Measurements from ENCODE around the gene RERG.

DNA sequence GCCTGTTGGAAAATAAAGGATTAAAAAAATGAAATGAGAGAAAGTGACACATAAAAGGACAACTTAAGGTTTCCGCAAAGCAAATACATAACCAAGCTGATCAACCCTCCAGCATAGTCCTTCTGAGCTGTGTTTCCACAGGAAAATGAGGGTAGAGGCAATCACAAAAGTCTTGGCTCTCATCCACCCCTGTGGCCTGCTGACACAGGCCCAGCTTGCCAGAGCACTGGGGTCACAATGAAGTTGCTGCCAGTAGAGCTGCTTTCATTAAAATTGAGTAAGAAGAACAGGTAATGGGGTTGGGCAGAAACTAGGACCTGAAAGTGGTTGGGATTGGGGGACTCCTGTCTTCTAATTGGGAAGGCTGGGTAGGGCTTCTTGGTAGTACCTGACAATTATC, 65.9 kb downstream of the RERG start:
- TF ChIP-seq, protein P1, sequence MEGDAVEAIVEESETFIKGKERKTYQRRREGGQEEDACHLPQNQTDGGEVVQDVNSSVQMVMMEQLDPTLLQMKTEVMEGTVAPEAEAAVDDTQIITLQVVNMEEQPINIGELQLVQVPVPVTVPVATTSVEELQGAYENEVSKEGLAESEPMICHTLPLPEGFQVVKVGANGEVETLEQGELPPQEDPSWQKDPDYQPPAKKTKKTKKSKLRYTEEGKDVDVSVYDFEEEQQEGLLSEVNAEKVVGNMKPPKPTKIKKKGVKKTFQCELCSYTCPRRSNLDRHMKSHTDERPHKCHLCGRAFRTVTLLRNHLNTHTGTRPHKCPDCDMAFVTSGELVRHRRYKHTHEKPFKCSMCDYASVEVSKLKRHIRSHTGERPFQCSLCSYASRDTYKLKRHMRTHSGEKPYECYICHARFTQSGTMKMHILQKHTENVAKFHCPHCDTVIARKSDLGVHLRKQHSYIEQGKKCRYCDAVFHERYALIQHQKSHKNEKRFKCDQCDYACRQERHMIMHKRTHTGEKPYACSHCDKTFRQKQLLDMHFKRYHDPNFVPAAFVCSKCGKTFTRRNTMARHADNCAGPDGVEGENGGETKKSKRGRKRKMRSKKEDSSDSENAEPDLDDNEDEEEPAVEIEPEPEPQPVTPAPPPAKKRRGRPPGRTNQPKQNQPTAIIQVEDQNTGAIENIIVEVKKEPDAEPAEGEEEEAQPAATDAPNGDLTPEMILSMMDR (conservative IDR thresholded peaks at IDR 0.05; ENCODE audit: low read depth in 2 of 2) = no peak
- TF ChIP-seq, protein P2, sequence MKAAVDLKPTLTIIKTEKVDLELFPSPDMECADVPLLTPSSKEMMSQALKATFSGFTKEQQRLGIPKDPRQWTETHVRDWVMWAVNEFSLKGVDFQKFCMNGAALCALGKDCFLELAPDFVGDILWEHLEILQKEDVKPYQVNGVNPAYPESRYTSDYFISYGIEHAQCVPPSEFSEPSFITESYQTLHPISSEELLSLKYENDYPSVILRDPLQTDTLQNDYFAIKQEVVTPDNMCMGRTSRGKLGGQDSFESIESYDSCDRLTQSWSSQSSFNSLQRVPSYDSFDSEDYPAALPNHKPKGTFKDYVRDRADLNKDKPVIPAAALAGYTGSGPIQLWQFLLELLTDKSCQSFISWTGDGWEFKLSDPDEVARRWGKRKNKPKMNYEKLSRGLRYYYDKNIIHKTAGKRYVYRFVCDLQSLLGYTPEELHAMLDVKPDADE (IDR thresholded peaks at IDR 0.05) = no peak
- no peak for TF ChIP-seq CREB1 (CRISPR knock-in tag; IDR thresholded peaks at IDR 0.05; ENCODE audit: low read depth)
- no peak for TF ChIP-seq POLR2AphosphoS5 (IDR thresholded peaks at IDR 0.05; ENCODE audit: low read depth)
- no peak for TF ChIP-seq EZH2 (IDR thresholded peaks at IDR 0.05; ENCODE audit: low read depth, unreplicated experiment)
- no peak for TF ChIP-seq EZH2phosphoT487 (IDR thresholded peaks at IDR 0.05; ENCODE audit: unreplicated experiment)
- no peak for TF ChIP-seq JUNB (IDR thresholded peaks at IDR 0.05; ENCODE audit: unreplicated experiment)
- TF ChIP-seq, protein P3, sequence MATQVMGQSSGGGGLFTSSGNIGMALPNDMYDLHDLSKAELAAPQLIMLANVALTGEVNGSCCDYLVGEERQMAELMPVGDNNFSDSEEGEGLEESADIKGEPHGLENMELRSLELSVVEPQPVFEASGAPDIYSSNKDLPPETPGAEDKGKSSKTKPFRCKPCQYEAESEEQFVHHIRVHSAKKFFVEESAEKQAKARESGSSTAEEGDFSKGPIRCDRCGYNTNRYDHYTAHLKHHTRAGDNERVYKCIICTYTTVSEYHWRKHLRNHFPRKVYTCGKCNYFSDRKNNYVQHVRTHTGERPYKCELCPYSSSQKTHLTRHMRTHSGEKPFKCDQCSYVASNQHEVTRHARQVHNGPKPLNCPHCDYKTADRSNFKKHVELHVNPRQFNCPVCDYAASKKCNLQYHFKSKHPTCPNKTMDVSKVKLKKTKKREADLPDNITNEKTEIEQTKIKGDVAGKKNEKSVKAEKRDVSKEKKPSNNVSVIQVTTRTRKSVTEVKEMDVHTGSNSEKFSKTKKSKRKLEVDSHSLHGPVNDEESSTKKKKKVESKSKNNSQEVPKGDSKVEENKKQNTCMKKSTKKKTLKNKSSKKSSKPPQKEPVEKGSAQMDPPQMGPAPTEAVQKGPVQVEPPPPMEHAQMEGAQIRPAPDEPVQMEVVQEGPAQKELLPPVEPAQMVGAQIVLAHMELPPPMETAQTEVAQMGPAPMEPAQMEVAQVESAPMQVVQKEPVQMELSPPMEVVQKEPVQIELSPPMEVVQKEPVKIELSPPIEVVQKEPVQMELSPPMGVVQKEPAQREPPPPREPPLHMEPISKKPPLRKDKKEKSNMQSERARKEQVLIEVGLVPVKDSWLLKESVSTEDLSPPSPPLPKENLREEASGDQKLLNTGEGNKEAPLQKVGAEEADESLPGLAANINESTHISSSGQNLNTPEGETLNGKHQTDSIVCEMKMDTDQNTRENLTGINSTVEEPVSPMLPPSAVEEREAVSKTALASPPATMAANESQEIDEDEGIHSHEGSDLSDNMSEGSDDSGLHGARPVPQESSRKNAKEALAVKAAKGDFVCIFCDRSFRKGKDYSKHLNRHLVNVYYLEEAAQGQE (IDR thresholded peaks at IDR 0.05; ENCODE audit: unreplicated experiment) = no peak
- no peak for TF ChIP-seq STAT1 (IDR thresholded peaks at IDR 0.05; ENCODE audit: unreplicated experiment)
- TF ChIP-seq NANOG (IDR thresholded peaks at IDR 0.05; ENCODE audit: borderline replicate concordance) = no peak
- TF ChIP-seq, protein P4, sequence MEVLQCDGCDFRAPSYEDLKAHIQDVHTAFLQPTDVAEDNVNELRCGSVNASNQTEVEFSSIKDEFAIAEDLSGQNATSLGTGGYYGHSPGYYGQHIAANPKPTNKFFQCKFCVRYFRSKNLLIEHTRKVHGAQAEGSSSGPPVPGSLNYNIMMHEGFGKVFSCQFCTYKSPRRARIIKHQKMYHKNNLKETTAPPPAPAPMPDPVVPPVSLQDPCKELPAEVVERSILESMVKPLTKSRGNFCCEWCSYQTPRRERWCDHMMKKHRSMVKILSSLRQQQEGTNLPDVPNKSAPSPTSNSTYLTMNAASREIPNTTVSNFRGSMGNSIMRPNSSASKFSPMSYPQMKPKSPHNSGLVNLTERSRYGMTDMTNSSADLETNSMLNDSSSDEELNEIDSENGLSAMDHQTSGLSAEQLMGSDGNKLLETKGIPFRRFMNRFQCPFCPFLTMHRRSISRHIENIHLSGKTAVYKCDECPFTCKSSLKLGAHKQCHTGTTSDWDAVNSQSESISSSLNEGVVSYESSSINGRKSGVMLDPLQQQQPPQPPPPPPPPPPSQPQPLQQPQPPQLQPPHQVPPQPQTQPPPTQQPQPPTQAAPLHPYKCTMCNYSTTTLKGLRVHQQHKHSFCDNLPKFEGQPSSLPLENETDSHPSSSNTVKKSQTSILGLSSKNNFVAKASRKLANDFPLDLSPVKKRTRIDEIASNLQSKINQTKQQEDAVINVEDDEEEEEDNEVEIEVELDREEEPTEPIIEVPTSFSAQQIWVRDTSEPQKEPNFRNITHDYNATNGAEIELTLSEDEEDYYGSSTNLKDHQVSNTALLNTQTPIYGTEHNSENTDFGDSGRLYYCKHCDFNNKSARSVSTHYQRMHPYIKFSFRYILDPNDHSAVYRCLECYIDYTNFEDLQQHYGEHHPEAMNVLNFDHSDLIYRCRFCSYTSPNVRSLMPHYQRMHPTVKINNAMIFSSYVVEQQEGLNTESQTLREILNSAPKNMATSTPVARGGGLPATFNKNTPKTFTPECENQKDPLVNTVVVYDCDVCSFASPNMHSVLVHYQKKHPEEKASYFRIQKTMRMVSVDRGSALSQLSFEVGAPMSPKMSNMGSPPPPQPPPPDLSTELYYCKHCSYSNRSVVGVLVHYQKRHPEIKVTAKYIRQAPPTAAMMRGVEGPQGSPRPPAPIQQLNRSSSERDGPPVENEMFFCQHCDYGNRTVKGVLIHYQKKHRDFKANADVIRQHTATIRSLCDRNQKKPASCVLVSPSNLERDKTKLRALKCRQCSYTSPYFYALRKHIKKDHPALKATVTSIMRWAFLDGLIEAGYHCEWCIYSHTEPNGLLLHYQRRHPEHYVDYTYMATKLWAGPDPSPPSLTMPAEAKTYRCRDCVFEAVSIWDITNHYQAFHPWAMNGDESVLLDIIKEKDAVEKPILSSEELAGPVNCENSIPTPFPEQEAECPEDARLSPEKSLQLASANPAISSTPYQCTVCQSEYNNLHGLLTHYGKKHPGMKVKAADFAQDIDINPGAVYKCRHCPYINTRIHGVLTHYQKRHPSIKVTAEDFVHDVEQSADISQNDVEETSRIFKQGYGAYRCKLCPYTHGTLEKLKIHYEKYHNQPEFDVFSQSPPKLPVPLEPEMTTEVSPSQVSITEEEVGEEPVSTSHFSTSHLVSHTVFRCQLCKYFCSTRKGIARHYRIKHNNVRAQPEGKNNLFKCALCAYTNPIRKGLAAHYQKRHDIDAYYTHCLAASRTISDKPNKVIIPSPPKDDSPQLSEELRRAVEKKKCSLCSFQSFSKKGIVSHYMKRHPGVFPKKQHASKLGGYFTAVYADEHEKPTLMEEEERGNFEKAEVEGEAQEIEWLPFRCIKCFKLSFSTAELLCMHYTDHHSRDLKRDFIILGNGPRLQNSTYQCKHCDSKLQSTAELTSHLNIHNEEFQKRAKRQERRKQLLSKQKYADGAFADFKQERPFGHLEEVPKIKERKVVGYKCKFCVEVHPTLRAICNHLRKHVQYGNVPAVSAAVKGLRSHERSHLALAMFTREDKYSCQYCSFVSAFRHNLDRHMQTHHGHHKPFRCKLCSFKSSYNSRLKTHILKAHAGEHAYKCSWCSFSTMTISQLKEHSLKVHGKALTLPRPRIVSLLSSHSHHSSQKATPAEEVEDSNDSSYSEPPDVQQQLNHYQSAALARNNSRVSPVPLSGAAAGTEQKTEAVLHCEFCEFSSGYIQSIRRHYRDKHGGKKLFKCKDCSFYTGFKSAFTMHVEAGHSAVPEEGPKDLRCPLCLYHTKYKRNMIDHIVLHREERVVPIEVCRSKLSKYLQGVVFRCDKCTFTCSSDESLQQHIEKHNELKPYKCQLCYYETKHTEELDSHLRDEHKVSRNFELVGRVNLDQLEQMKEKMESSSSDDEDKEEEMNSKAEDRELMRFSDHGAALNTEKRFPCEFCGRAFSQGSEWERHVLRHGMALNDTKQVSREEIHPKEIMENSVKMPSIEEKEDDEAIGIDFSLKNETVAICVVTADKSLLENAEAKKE (CRISPR knock-in tag; IDR thresholded peaks at IDR 0.05) = no peak
- TF ChIP-seq ZNF114 (CRISPR knock-in tag; IDR thresholded peaks at IDR 0.05) = no peak
- no peak for TF ChIP-seq ZNF331 (CRISPR knock-in tag; IDR thresholded peaks at IDR 0.05; ENCODE audit: low read depth)
